VCaP (cell line): ENCODE results near the gene IER3IP1.

Source experiments
- H3K27ac ChIP-seq: fragments of 450-650 bp; 2 replicates; pipeline ENCODE4 v1.5.1; 2017
- CTCF ChIP-seq: fragments of 450-650 bp; conservative IDR thresholded peaks from 2 replicates; pipeline ENCODE4 v1.5.1; 2017; ENCODE audit warnings: mild to moderate bottlenecking, moderate library complexity

The IER3IP1 gene

GRCh38 chr18:47109720-47110119 lies 66.4 kb downstream of the IER3IP1 start:
- TF ChIP-seq CTCF = no peak
- H3K27ac ChIP-seq = no peak overlapping the region

DNA sequence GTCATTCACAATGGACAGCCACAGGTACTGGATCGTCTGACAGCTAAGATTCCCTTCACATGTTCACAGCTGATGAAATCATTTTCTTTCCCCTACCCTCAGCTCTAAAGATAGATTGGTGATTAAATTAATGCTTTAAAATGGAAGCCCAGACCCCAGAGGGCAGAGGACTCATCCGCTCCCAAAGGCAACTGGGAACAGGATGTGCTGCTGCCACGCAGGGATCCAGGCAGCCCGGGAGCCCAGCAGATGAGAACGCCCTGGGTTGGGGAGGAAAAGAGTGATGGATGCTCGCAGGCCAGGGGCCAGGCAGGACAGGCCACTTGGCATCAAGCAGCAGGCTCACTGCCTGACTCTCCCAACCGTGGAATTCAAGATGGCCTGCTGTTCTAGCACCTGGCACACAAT lies 67.2 kb downstream of the IER3IP1 start:
- TF ChIP-seq CTCF = no peak
- H3K27ac ChIP-seq = no peak overlapping the region

GRCh38 chr18:47108373-47108772 lies 67.8 kb downstream of the IER3IP1 start:
- H3K27ac ChIP-seq = no peak overlapping the region
- no peak for TF ChIP-seq CTCF
